Trophoblast cell (in vitro differentiated cells and primary cell): ENCODE data around the gene CPO.

Source experiments
- DNase-seq, 2 donors: peaks; one replicate each; pipeline ENCODE4 v3.0.0-alpha.2; 2016
- H2AFZ ChIP-seq: 2 replicates; pipeline ENCODE4 v1.6.1; 2013; ENCODE audit warnings: low read length, moderate library complexity, mild to moderate bottlenecking; ENCODE audit not compliant: insufficient read depth, poor library complexity
- H2AK5ac ChIP-seq: 2 replicates; pipeline ENCODE4 v1.6.1; 2013; ENCODE audit warnings: mild to moderate bottlenecking, low read length
- H2BK120ac ChIP-seq: 2 replicates; pipeline ENCODE4 v1.6.1; 2013; ENCODE audit warnings: low read length, mild to moderate bottlenecking, moderate library complexity; ENCODE audit not compliant: insufficient read depth, poor library complexity
- H2BK12ac ChIP-seq: 2 replicates; pipeline ENCODE4 v1.6.1; 2013; ENCODE audit warnings: mild to moderate bottlenecking, low read length, moderate library complexity
- H2BK5ac ChIP-seq: 2 replicates; pipeline ENCODE4 v1.6.1; 2013; ENCODE audit warnings: low read length, low read depth, moderate library complexity, mild to moderate bottlenecking; ENCODE audit not compliant: poor library complexity
- H3K14ac ChIP-seq: 2 replicates; pipeline ENCODE4 v1.6.1; 2013; ENCODE audit warnings: mild to moderate bottlenecking, low read length
- H3K18ac ChIP-seq: 2 replicates; pipeline ENCODE4 v1.6.1; 2013; ENCODE audit warnings: mild to moderate bottlenecking, low read length
- H3K23ac ChIP-seq: 2 replicates; pipeline ENCODE4 v1.6.1; 2013; ENCODE audit warnings: low read length
- H3K27ac ChIP-seq: 2 replicates; pipeline ENCODE4 v1.5.1; 2013; ENCODE audit warnings: low read depth, mild to moderate bottlenecking, inconsistent platforms, low read length, moderate library complexity
- H3K27me3 ChIP-seq: 2 replicates; pipeline ENCODE4 v1.6.1; 2013; ENCODE audit warnings: inconsistent platforms, mild to moderate bottlenecking, low read length, moderate library complexity; ENCODE audit not compliant: insufficient read depth
- H3K36me3 ChIP-seq, 2 experiments: 1 replicate in 1 of 2; 2 replicates in 1 of 2; pipeline ENCODE4 v1.6.1; 2013; ENCODE audit warnings: low read length in 2 of 2, mild to moderate bottlenecking in 2 of 2, moderate library complexity in 1 of 2; ENCODE audit not compliant: insufficient read depth in 2 of 2, control insufficient read depth in 1 of 2
- H3K4ac ChIP-seq: 2 replicates; pipeline ENCODE4 v1.6.1; 2013; ENCODE audit warnings: low read depth, mild to moderate bottlenecking, low read length, moderate library complexity
- H3K4me1 ChIP-seq, 2 experiments: 1 replicate in 1 of 2; 2 replicates in 1 of 2; pipeline ENCODE4 v1.6.1; 2013; ENCODE audit warnings: low read length in 2 of 2, mild to moderate bottlenecking in 2 of 2, moderate library complexity in 1 of 2; ENCODE audit not compliant: insufficient read depth in 2 of 2, control insufficient read depth in 1 of 2
- H3K4me2 ChIP-seq: 2 replicates; pipeline ENCODE4 v1.6.1; 2013; ENCODE audit warnings: inconsistent platforms, mild to moderate bottlenecking, low read length, moderate library complexity
- H3K4me3 ChIP-seq: 2 replicates; pipeline ENCODE4 v1.5.1; 2013; ENCODE audit warnings: mild to moderate bottlenecking, low read depth, low read length, inconsistent platforms
- H3K79me1 ChIP-seq: one replicate; pipeline ENCODE4 v1.6.1; 2013; ENCODE audit warnings: low read length
- H3K79me2 ChIP-seq: 2 replicates; pipeline ENCODE4 v1.6.1; 2013; ENCODE audit warnings: low read length, mild to moderate bottlenecking; ENCODE audit not compliant: control insufficient read depth, insufficient read depth, poor library complexity
- H3K9ac ChIP-seq: 2 replicates; pipeline ENCODE4 v1.6.1; 2013; ENCODE audit warnings: mild to moderate bottlenecking, low read length
- H3K9me3 ChIP-seq: 2 replicates; pipeline ENCODE4 v1.6.1; 2013; ENCODE audit warnings: low read depth, mild to moderate bottlenecking, control low read depth, inconsistent platforms, low read length; ENCODE audit not compliant: insufficient read depth
- H4K12ac ChIP-seq: 2 replicates; pipeline ENCODE4 v1.6.1; 2013; ENCODE audit warnings: low read depth, mild to moderate bottlenecking, low read length, moderate library complexity
- H4K8ac ChIP-seq: 2 replicates; pipeline ENCODE4 v1.6.1; 2013; ENCODE audit warnings: low read depth, mild to moderate bottlenecking, low read length, moderate library complexity
- H4K91ac ChIP-seq: one replicate; pipeline ENCODE4 v1.6.1; 2013; ENCODE audit warnings: low read depth, mild to moderate bottlenecking, low read length, moderate library complexity
- WGBS: extraction: QIAGEN DNeasy Blood & Tissue Kit; methylation state at CpG from one replicate; pipeline ENCODE4 v1.1.7; 2013; ENCODE audit warnings: missing lambda C conversion rate; ENCODE audit not compliant: insufficient read length, insufficient coverage; ENCODE audit errors: extremely low coverage; 5-methylcytosine and 5-hydroxymethylcytosine counted together

The CPO gene

GRCh38 chr2:207008105-207008990, 69.0 kb downstream of the CPO start:
- Histone ChIP-seq H2BK120ac (no peak overlapping the region), H3K27me3 (no peaks in the 10 kb centered on the region), H2AK5ac (peak overlapping the region; percentile 62), H3K36me3 (no peaks in the 10 kb centered on the region), H4K91ac (peak overlapping the region; percentile 6), H3K79me2 (no peaks in the 10 kb centered on the region), H3K14ac (no peak overlapping the region), H3K9ac (no peak overlapping the region), H3K4me3 (no peak overlapping the region), H3K4me1 (peaks cover 0 to 3% of the 10 kb centered on the region in 2 experiments), H3K23ac (no peak overlapping the region), H2AFZ (no peak overlapping the region), H3K79me1 (no peaks in the 10 kb centered on the region), H3K9me3 (no peaks in the 10 kb centered on the region), H3K4me2 (no peak overlapping the region), H3K18ac (no peak overlapping the region), H3K27ac (peak overlapping the region; percentile 27), H4K8ac (no peak overlapping the region), H3K4ac (no peak overlapping the region), H2BK5ac (no peak overlapping the region), H2BK12ac (peak overlapping the region; percentile 71), H4K12ac (no peak overlapping the region)
- DNase-seq: peak; percentile 53 to 76
- no CpG with 5 or more reads among the region's 1 CpG for WGBS

DNA sequence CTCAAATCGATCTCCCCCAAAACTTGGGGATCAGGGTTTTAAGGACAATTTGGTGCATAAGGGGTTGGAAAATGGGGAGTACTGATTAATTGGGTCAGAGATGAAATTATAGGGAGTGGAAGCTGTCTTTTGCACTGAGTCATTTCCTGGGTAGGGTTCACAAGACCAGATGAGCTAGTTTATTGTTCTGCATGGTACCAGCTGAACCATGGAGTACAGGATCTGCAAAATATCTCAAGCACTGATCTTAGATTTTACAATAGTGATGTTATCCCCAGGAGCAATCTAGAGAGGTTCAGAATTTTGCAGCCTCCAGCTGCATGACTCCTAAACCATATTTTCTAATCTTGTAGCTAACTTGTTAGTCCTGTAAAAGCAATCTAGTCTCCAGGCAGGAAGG, 73.1 kb downstream of the CPO start:
- no peak overlapping the region for H2BK120ac ChIP-seq
- no peak overlapping the region for H2BK12ac ChIP-seq
- no peak overlapping the region for H3K9ac ChIP-seq
- H3K18ac ChIP-seq: no peak overlapping the region
- no peak overlapping the region for H2AK5ac ChIP-seq
- H2BK5ac ChIP-seq: no peak overlapping the region
- no peak overlapping the region for H3K4me2 ChIP-seq
- no peak overlapping the region for H3K23ac ChIP-seq
- H4K91ac ChIP-seq: no peak overlapping the region
- no peaks in the 10 kb centered on the region for H3K79me2 ChIP-seq
- H3K4ac ChIP-seq: no peak overlapping the region
- no peaks in the 10 kb centered on the region for H3K27me3 ChIP-seq
- H3K36me3 ChIP-seq: no peaks in the 10 kb centered on the region
- DNase-seq: peak; percentile 10 to 67
- H4K12ac ChIP-seq: no peak overlapping the region
- H3K14ac ChIP-seq: no peak overlapping the region
- no peak overlapping the region for H3K27ac ChIP-seq
- peaks cover 0 to 5% of the 10 kb centered on the region in 2 experiments for H3K4me1 ChIP-seq
- H2AFZ ChIP-seq: no peak overlapping the region
- H3K9me3 ChIP-seq: no peaks in the 10 kb centered on the region
- no peak overlapping the region for H4K8ac ChIP-seq
- H3K4me3 ChIP-seq: no peak overlapping the region
- WGBS: no CpG with 5 or more reads among the region's 1 CpG
- H3K79me1 ChIP-seq: peaks cover 2% of the 10 kb centered on the region

DNA sequence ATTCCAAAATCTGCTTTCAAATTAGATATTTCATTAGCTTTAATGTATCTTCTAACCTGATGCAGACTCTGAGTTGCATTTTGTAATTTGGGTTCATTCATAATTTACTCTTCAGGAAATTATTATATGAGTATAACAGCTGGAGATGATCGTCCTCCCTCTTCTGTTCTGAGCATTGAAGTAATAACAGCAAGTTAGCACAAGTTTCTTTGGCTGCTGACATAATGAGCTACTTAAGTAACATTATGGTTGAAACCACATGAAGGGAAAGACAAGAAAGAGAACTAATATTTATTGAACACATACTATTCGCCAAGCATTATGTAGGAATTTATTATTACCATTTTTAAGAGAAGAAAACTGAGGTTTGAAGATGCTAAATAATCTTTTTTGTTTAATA, 75.1 kb downstream of the CPO start:
- Histone ChIP-seq H3K4me3 (no peak overlapping the region), H3K4me2 (no peak overlapping the region), H2AFZ (no peak overlapping the region), H3K27ac (no peak overlapping the region), H4K8ac (no peak overlapping the region), H3K4me1 (peaks cover 0 to 2% of the 10 kb centered on the region in 2 experiments), H3K27me3 (no peaks in the 10 kb centered on the region), H4K91ac (no peak overlapping the region), H3K9ac (no peak overlapping the region), H3K23ac (no peak overlapping the region), H3K9me3 (no peaks in the 10 kb centered on the region), H3K79me2 (no peaks in the 10 kb centered on the region), H4K12ac (no peak overlapping the region), H3K4ac (no peak overlapping the region), H3K14ac (no peak overlapping the region), H2BK5ac (no peak overlapping the region), H3K18ac (no peak overlapping the region), H2BK12ac (no peak overlapping the region), H3K79me1 (peaks cover 2% of the 10 kb centered on the region), H2AK5ac (no peak overlapping the region), H2BK120ac (no peak overlapping the region), H3K36me3 (no peaks in the 10 kb centered on the region)
- no CpG with 5 or more reads among the region's 2 CpGs for WGBS
- DNase-seq: no peak

DNA sequence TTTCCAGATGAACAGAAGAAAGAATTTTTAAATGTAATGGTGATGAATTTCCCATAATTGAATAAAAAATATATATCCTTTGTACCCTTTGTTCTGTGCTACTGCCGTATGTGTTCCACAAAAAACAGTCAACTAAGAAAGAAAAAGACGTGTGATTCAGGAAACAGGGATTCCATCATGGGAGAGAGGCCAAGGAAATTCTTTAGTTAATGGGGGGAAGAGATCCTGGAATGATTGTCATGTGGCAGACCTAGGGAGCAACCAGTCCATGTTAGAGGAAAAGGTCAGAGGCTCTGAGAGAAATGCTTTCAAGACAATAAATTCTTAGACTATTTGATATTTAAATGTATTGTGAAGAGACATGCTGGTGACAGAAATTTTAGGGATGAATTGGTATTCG, 76.6 kb downstream of the CPO start:
- H3K36me3 ChIP-seq: no peaks in the 10 kb centered on the region
- H3K9ac ChIP-seq: no peak overlapping the region

More for the DNA sequence above, 76.6 kb downstream of the CPO start:
- Histone ChIP-seq H4K8ac (no peak overlapping the region), H3K79me2 (no peaks in the 10 kb centered on the region), H4K12ac (no peak overlapping the region), H2AK5ac (no peak overlapping the region), H2BK12ac (no peak overlapping the region), H2BK120ac (no peak overlapping the region), H3K27ac (no peak overlapping the region), H3K27me3 (no peaks in the 10 kb centered on the region), H3K79me1 (peaks cover 2% of the 10 kb centered on the region), H3K23ac (no peak overlapping the region), H3K9me3 (no peaks in the 10 kb centered on the region), H3K14ac (no peak overlapping the region), H3K18ac (no peak overlapping the region), H3K4ac (no peak overlapping the region), H4K91ac (no peak overlapping the region), H3K4me2 (no peak overlapping the region), H3K4me3 (no peak overlapping the region), H2BK5ac (no peak overlapping the region), H3K4me1 (peaks cover 0 to 2% of the 10 kb centered on the region in 2 experiments), H2AFZ (no peak overlapping the region)
- no peak for DNase-seq
- no CpG with 5 or more reads among the region's 3 CpGs for WGBS
